A549 (cell line): Measurements from ENCODE around the gene VWA8.

Experiments
- CEBPB ChIP-seq, 2 experiments: fragments of >200 bp in 1 of 2; sonication (Bioruptor Twin) in 1 of 2; formaldehyde crosslinking in 1 of 2; IDR thresholded peaks; 2 replicates each; pipeline ENCODE4 v1.6.1; 2012 to 2016
- CHD2 ChIP-seq: fragments of 150-350 bp; IDR thresholded peaks from 2 replicates; pipeline ENCODE4 v1.6.1; 2014; ENCODE audit warnings: low read length; ENCODE audit not compliant: partially characterized antibody
- HOXB13 ChIP-seq: fragments of 250-450 bp; sonication (Bioruptor Pico); IDR thresholded peaks from 2 replicates; pipeline ENCODE4 v1.5.0; 2020; ENCODE audit warnings: low read depth, mild to moderate bottlenecking, moderate library complexity
- POLR2A ChIP-seq: IDR thresholded peaks from 2 replicates; pipeline ENCODE4 v1.6.1; 2012; ENCODE audit warnings: mild to moderate bottlenecking, low read length
- RAD21 ChIP-seq, 2 experiments: fragments of >200 bp in 1 of 2; sonication (Bioruptor Twin) in 1 of 2; formaldehyde crosslinking in 1 of 2; IDR thresholded peaks in 1 of 2; conservative IDR thresholded peaks in 1 of 2; 2 replicates in 1 of 2; 3 replicates in 1 of 2; pipeline ENCODE4 v1.6.1; 2012 to 2018; ENCODE audit warnings: inconsistent platforms in 1 of 2
- RCOR1 ChIP-seq: fragments of 150-350 bp; IDR thresholded peaks from 2 replicates; pipeline ENCODE4 v1.6.1; 2014; ENCODE audit warnings: antibody characterized with exemption, low read length, low read depth
- RFX5 ChIP-seq: fragments of 450-650 bp; IDR thresholded peaks from 2 replicates; pipeline ENCODE4 v1.7.1; 2014; ENCODE audit warnings: antibody characterized with exemption, mild to moderate bottlenecking, moderate library complexity
- SMC3 ChIP-seq: fragments of >200 bp; sonication (Bioruptor Twin); formaldehyde crosslinking; IDR thresholded peaks from 3 replicates; pipeline ENCODE4 v1.6.1; 2018; ENCODE audit warnings: inconsistent platforms
- SREBF2 ChIP-seq: fragments of 450-650 bp; IDR thresholded peaks from 2 replicates; pipeline ENCODE4 v1.6.1; 2014; ENCODE audit warnings: mild to moderate bottlenecking, moderate library complexity
- USF2 ChIP-seq: fragments of 450-650 bp; IDR thresholded peaks from 2 replicates; pipeline ENCODE4 v1.6.1; 2014; ENCODE audit warnings: antibody characterized with exemption
- TF ChIP-seq, protein P1 (sequence below): fragments of >200 bp; sonication (Bioruptor Twin); formaldehyde crosslinking; IDR thresholded peaks from 3 replicates; pipeline ENCODE4 v1.5.1; 2016
- TF ChIP-seq, protein P2 (sequence below): fragments of 250-450 bp; sonication (Bioruptor Pico); IDR thresholded peaks from 2 replicates; pipeline ENCODE4 v1.5.0; 2021; ENCODE audit warnings: mild to moderate bottlenecking, moderate library complexity, borderline replicate concordance
- TF ChIP-seq, protein P3 (sequence below): IDR thresholded peaks from 2 replicates; pipeline ENCODE4 v1.6.1; 2012
- TF ChIP-seq, protein P4 (sequence below): fragments of 200-600 bp; sonication (generic); IDR thresholded peaks from 2 replicates; pipeline ENCODE4 v1.6.1; 2016; ENCODE audit warnings: antibody characterized with exemption, mild to moderate bottlenecking, moderate library complexity

DNA sequence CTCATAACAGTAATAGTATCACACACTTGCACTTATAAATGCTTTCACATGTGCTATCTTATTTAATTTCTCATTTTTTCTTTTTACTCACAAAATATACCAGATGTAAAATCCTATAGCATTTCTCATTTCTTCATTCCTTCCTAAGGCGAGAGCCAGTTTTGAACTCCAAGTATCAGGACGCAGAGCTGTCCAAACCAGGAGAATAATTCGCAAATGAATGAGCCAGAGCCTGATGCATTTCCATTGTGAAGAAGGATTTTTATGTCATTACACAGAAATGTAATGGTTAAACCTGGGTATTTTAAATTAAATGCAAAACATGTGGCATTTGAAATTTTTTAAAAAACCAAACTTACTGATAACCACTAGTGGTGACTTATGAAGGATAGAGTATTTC is 259.2 kb downstream of the VWA8 start:
- TF ChIP-seq, protein P1, sequence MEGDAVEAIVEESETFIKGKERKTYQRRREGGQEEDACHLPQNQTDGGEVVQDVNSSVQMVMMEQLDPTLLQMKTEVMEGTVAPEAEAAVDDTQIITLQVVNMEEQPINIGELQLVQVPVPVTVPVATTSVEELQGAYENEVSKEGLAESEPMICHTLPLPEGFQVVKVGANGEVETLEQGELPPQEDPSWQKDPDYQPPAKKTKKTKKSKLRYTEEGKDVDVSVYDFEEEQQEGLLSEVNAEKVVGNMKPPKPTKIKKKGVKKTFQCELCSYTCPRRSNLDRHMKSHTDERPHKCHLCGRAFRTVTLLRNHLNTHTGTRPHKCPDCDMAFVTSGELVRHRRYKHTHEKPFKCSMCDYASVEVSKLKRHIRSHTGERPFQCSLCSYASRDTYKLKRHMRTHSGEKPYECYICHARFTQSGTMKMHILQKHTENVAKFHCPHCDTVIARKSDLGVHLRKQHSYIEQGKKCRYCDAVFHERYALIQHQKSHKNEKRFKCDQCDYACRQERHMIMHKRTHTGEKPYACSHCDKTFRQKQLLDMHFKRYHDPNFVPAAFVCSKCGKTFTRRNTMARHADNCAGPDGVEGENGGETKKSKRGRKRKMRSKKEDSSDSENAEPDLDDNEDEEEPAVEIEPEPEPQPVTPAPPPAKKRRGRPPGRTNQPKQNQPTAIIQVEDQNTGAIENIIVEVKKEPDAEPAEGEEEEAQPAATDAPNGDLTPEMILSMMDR: no peak
- TF ChIP-seq USF2: no peak
- no peak for TF ChIP-seq SMC3
- no peak for TF ChIP-seq CHD2
- no peak for TF ChIP-seq RAD21 (conservative IDR thresholded peaks at IDR 0.05 in 1 of 2, IDR thresholded peaks at IDR 0.05 in 1 of 2)
- TF ChIP-seq RFX5: no peak
- TF ChIP-seq POLR2A: no peak
- TF ChIP-seq SREBF2: no peak
- TF ChIP-seq CEBPB (IDR thresholded peaks at IDR 0.05): no peak
- no peak for TF ChIP-seq RCOR1
- TF ChIP-seq HOXB13 (CRISPR knock-in tag): no peak
- TF ChIP-seq, protein P2, sequence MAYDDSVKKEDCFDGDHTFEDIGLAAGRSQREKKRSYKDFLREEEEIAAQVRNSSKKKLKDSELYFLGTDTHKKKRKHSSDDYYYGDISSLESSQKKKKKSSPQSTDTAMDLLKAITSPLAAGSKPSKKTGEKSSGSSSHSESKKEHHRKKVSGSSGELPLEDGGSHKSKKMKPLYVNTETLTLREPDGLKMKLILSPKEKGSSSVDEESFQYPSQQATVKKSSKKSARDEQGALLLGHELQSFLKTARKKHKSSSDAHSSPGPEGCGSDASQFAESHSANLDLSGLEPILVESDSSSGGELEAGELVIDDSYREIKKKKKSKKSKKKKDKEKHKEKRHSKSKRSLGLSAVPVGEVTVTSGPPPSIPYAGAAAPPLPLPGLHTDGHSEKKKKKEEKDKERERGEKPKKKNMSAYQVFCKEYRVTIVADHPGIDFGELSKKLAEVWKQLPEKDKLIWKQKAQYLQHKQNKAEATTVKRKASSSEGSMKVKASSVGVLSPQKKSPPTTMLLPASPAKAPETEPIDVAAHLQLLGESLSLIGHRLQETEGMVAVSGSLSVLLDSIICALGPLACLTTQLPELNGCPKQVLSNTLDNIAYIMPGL (CRISPR knock-in tag): no peak
- TF ChIP-seq, protein P3, sequence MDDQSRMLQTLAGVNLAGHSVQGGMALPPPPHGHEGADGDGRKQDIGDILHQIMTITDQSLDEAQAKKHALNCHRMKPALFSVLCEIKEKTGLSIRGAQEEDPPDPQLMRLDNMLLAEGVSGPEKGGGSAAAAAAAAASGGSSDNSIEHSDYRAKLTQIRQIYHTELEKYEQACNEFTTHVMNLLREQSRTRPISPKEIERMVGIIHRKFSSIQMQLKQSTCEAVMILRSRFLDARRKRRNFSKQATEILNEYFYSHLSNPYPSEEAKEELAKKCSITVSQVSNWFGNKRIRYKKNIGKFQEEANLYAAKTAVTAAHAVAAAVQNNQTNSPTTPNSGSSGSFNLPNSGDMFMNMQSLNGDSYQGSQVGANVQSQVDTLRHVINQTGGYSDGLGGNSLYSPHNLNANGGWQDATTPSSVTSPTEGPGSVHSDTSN: no peak
- TF ChIP-seq, protein P4, sequence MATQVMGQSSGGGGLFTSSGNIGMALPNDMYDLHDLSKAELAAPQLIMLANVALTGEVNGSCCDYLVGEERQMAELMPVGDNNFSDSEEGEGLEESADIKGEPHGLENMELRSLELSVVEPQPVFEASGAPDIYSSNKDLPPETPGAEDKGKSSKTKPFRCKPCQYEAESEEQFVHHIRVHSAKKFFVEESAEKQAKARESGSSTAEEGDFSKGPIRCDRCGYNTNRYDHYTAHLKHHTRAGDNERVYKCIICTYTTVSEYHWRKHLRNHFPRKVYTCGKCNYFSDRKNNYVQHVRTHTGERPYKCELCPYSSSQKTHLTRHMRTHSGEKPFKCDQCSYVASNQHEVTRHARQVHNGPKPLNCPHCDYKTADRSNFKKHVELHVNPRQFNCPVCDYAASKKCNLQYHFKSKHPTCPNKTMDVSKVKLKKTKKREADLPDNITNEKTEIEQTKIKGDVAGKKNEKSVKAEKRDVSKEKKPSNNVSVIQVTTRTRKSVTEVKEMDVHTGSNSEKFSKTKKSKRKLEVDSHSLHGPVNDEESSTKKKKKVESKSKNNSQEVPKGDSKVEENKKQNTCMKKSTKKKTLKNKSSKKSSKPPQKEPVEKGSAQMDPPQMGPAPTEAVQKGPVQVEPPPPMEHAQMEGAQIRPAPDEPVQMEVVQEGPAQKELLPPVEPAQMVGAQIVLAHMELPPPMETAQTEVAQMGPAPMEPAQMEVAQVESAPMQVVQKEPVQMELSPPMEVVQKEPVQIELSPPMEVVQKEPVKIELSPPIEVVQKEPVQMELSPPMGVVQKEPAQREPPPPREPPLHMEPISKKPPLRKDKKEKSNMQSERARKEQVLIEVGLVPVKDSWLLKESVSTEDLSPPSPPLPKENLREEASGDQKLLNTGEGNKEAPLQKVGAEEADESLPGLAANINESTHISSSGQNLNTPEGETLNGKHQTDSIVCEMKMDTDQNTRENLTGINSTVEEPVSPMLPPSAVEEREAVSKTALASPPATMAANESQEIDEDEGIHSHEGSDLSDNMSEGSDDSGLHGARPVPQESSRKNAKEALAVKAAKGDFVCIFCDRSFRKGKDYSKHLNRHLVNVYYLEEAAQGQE: no peak
